Fibroblast of skin of left quadriceps (primary cell): ENCODE data around the gene RAVER1.

Source experiments
- DNase-seq, 2 experiments: peaks; one replicate each; pipeline ENCODE4 v3.0.0-alpha.2; 2013; ENCODE audit warnings: low read depth in 2 of 2

Gene RAVER1

GRCh38 chr19:10317857-10318462 is 15.4 kb downstream of the RAVER1 start:
- DNase-seq: no peak

- no peak for DNase-seq
Observed at GRCh38 chr19:10317045-10317856, 16.1 kb downstream of the RAVER1 start.

GRCh38 chr19:10316229-10317044 is 16.9 kb downstream of the RAVER1 start:
- DNase-seq: no peak

GRCh38 chr19:10315335-10316214 is 17.8 kb downstream of the RAVER1 start, which contains the start of gene FDX2:
FDX2 (minus strand) TSS chr19:10316015; CDS start chr19:10315996, 19 bp downstream.
- peak; percentile 53 for DNase-seq

- no peak for DNase-seq
Observed at GRCh38 chr19:10309423-10309822, 23.9 kb downstream of the RAVER1 start, which contains the start of gene ZGLP1. ZGLP1 (minus strand) TSS chr19:10309815.

- DNase-seq: no peak
Observed at GRCh38 chr19:10306327-10306726, 27.0 kb downstream of the RAVER1 start.

GRCh38 chr19:10305139-10305806 is 28.1 kb downstream of the RAVER1 start:
- DNase-seq: peak; percentile 47

- DNase-seq: no peak
Observed at GRCh38 chr19:10299545-10300458, 33.5 kb downstream of the RAVER1 start.

GRCh38 chr19:10295847-10296591 is 37.3 kb downstream of the RAVER1 start:
- DNase-seq: no peak

GRCh38 chr19:10295305-10295846 is 38.0 kb downstream of the RAVER1 start:
- DNase-seq: no peak

GRCh38 chr19:10294368-10294697 is 39.0 kb downstream of the RAVER1 start:
- no peak for DNase-seq

GRCh38 chr19:10293637-10294367 is 39.5 kb downstream of the RAVER1 start:
- DNase-seq: no peak

GRCh38 chr19:10292789-10293636 is 40.3 kb downstream of the RAVER1 start:
- DNase-seq: no peak

- DNase-seq: peak; percentile 36 to 38
Observed at GRCh38 chr19:10292206-10292788, 41.0 kb downstream of the RAVER1 start.

- no peak for DNase-seq
Observed at GRCh38 chr19:10291554-10292205, 41.6 kb downstream of the RAVER1 start.

GRCh38 chr19:10290876-10291553 is 42.3 kb downstream of the RAVER1 start:
- no peak for DNase-seq
